Spleen (tissue), 7 donors: ENCODE measurements around the gene UROC1.

Experiments
- POLR2A ChIP-seq, 3 donors: fragments of 450-650 bp; IDR thresholded peaks; one replicate each; pipeline ENCODE4 v1.5.1; 2017; ENCODE audit warnings: antibody characterized with exemption in 3 of 3, mild to moderate bottlenecking in 1 of 3
- POLR2AphosphoS5 ChIP-seq, 3 donors: sonication (generic); formaldehyde crosslinking; IDR thresholded peaks; one replicate each; pipeline ENCODE4 v1.5.1; 2017; ENCODE audit warnings: antibody characterized with exemption in 3 of 3
- TF ChIP-seq, protein P1 (sequence below), 11 experiments: fragments of 200-600 bp in 7 of 11; fragments of 450-650 bp in 4 of 11; sonication (generic) in 4 of 11; IDR thresholded peaks in 8 of 11; conservative IDR thresholded peaks in 3 of 11; 1 replicate in 7 of 11; 2 replicates in 4 of 11; pipeline versions ENCODE4 v1.4.0 to v1.8.0; 2016 to 2021; ENCODE audit warnings: antibody characterized with exemption in 11 of 11, inconsistent platforms in 4 of 11, mild to moderate bottlenecking in 1 of 11
- donor health status: DM: no; HTN: no; CAD: no; lungs with moderate emphysema.
- donor health status: DM: no; HTN: no; CAD: no.
- donor health status: DM: no; HTN: no; CAD: no.

- no peak for TF ChIP-seq POLR2A (IDR thresholded peaks at IDR 0.05)
- no peak for TF ChIP-seq POLR2AphosphoS5 (IDR thresholded peaks at IDR 0.05)
- TF ChIP-seq, protein P1, sequence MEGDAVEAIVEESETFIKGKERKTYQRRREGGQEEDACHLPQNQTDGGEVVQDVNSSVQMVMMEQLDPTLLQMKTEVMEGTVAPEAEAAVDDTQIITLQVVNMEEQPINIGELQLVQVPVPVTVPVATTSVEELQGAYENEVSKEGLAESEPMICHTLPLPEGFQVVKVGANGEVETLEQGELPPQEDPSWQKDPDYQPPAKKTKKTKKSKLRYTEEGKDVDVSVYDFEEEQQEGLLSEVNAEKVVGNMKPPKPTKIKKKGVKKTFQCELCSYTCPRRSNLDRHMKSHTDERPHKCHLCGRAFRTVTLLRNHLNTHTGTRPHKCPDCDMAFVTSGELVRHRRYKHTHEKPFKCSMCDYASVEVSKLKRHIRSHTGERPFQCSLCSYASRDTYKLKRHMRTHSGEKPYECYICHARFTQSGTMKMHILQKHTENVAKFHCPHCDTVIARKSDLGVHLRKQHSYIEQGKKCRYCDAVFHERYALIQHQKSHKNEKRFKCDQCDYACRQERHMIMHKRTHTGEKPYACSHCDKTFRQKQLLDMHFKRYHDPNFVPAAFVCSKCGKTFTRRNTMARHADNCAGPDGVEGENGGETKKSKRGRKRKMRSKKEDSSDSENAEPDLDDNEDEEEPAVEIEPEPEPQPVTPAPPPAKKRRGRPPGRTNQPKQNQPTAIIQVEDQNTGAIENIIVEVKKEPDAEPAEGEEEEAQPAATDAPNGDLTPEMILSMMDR (IDR thresholded peaks at IDR 0.05 in 8 of 11, conservative IDR thresholded peaks at IDR 0.05 in 3 of 11) = no peak
These were observed 52.6 kb downstream of the UROC1 start for GRCh38 chr3:126464997-126465396.
